Thyroid gland (tissue), 4 donors: Measurements from ENCODE around the gene SOAT2. TPM values are rescaled to one million over a fixed set of nuclear protein-coding genes. Genes with fewer than 3 reads are reported as not detected.
"Not testable (repeated sequence)": the region's sequence is repeated elsewhere in the genome, so short reads cannot be mapped to it uniquely, and the experiment has no call there.

Experiments used
- DNase-seq, 2 donors: peaks; one replicate each; pipeline ENCODE4 v3.0.0-alpha.2; 2019
- H3K27ac ChIP-seq, 3 donors: fragments of 200-600 bp; sonication (generic); 1 replicate in 2 of 3; 2 replicates in 1 of 3; pipeline ENCODE4 v1.5.1; 2016 to 2019; ENCODE audit warnings: mild to moderate bottlenecking in 1 of 3, moderate library complexity in 1 of 3
- H3K27me3 ChIP-seq: fragments of 200-600 bp; sonication (generic); one replicate; pipeline ENCODE4 v1.5.1; 2019
- H3K36me3 ChIP-seq, 2 donors: fragments of 200-600 bp; sonication (generic); one replicate each; pipeline ENCODE4 v1.5.1; 2016 to 2019
- H3K4me1 ChIP-seq, 2 donors: fragments of 200-600 bp; sonication (generic); one replicate each; pipeline ENCODE4 v1.5.1; 2017 to 2019
- H3K4me3 ChIP-seq, 3 donors: fragments of 200-600 bp; sonication (generic); replicated peaks in 1 of 3; 1 replicate in 2 of 3; 2 replicates in 1 of 3; pipeline ENCODE4 v1.5.1; 2016; ENCODE audit warnings: mild to moderate bottlenecking in 1 of 3
- H3K9me3 ChIP-seq: fragments of 200-600 bp; sonication (generic); one replicate; pipeline ENCODE4 v1.5.1; 2017
- POLR2A ChIP-seq, 2 donors: fragments of 450-650 bp; IDR thresholded peaks; one replicate each; pipeline ENCODE4 v1.6.1; 2017; ENCODE audit warnings: antibody characterized with exemption in 2 of 2, mild to moderate bottlenecking in 2 of 2, moderate library complexity in 1 of 2
- WGBS, 2 donors: methylation state at CpG; one replicate each; pipeline ENCODE4 v1.1.5; 2017; 5-methylcytosine and 5-hydroxymethylcytosine counted together
- intact Hi-C: fragments of 100-400 bp; cut with DNase I; formaldehyde crosslinking; loops from one replicate; pipeline ENCODE4 v1.15.1; 2023
- total RNA-seq, 4 donors: library from RNA; depleted of rRNA; stranded (reverse); fragments of >200 nt; gene quantifications; one replicate each; pipeline ENCODE4 v1.2.3, GENCODE V29; 2016
- TF ChIP-seq, protein P1 (sequence below), 6 experiments: fragments of 200-600 bp in 3 of 6; fragments of 450-650 bp in 3 of 6; sonication (generic) in 3 of 6; IDR thresholded peaks; one replicate each; pipeline ENCODE4 v1.5.1; 2016 to 2019; ENCODE audit warnings: antibody characterized with exemption in 6 of 6, mild to moderate bottlenecking in 2 of 6, inconsistent platforms in 1 of 6, moderate library complexity in 1 of 6

SOAT2 gene
- total RNA-seq, 4 donors from 2014 or later, result 0.40 TPM; not detected in 3

DNA sequence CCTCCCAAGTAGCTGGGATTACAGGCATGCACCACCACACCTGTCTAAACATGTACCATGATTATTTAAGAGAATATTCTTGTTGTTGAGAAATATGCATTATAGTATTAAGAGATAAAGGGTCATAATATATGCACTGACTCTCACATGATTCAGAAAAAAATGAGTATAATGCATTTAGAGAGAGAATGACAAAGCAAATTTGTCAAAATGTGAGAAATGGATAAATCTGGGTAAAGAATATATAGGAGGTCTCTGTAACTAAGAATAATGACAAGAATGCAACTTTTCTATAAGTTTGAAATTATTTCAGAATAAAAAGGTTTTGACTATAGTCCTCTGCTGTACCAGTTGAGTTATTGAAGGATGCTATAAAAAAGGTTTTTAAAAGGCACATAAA, 49.1 kb downstream of the SOAT2 start:
- no peak for TF ChIP-seq POLR2A (IDR thresholded peaks at IDR 0.05)
- no peaks in the 10 kb centered on the region for H3K36me3 ChIP-seq
- H3K27ac ChIP-seq, result no peak overlapping the region
- no peaks in the 10 kb centered on the region for H3K9me3 ChIP-seq
- no peak for DNase-seq
- H3K4me3 ChIP-seq, result no peak overlapping the region
- intact Hi-C loops, result no loop called here
- no peaks in the 10 kb centered on the region for H3K4me1 ChIP-seq
- no peaks in the 10 kb centered on the region for H3K27me3 ChIP-seq

DNA sequence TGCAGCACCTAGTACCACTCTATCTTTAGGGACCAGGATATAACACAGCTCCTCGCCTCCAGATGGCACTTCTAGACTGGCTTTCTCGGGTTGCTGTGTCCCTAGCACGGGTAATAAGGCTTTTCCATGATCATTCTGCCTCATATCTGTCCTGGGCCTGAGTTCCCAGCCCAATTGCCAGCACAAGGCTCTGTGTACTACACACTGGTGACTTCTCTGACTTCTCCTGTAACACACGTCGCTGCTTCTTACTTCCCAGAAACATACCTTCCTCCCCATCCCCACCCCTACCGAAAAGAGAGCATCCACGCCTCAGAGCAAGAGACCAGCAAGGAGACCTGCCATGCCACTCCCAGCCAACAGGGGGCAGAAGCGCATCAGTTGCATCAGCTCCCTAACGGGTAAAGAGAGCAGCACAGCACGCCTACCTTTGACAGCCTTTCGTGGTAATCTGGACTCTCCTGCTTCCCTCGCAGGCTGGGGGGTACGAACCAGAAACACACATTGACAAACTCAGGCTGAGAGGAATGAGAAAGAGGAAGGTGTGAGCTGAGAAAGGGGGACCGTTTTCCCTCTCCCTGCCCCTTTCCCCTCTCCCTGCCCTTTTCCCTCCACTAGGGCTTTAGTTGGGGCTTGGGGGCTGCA, 56.0 kb downstream of the SOAT2 start:
- H3K36me3 ChIP-seq, result no peaks in the 10 kb centered on the region
- no peaks in the 10 kb centered on the region for H3K27me3 ChIP-seq
- no peak overlapping the region for H3K4me3 ChIP-seq
- H3K4me1 ChIP-seq, result no peaks in the 10 kb centered on the region
- TF ChIP-seq POLR2A (IDR thresholded peaks at IDR 0.05), result no peak
- TF ChIP-seq, protein P1, sequence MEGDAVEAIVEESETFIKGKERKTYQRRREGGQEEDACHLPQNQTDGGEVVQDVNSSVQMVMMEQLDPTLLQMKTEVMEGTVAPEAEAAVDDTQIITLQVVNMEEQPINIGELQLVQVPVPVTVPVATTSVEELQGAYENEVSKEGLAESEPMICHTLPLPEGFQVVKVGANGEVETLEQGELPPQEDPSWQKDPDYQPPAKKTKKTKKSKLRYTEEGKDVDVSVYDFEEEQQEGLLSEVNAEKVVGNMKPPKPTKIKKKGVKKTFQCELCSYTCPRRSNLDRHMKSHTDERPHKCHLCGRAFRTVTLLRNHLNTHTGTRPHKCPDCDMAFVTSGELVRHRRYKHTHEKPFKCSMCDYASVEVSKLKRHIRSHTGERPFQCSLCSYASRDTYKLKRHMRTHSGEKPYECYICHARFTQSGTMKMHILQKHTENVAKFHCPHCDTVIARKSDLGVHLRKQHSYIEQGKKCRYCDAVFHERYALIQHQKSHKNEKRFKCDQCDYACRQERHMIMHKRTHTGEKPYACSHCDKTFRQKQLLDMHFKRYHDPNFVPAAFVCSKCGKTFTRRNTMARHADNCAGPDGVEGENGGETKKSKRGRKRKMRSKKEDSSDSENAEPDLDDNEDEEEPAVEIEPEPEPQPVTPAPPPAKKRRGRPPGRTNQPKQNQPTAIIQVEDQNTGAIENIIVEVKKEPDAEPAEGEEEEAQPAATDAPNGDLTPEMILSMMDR (IDR thresholded peaks at IDR 0.05), result peak; percentile 80 to 96 (median 96)
- intact Hi-C loops, result no loop called here
- WGBS, 2 donors, result 19 to 20% methylated on average over 14 of the region's 14 CpGs
- peak; percentile 81 to 84 for DNase-seq
- H3K9me3 ChIP-seq, result no peaks in the 10 kb centered on the region
- no peak overlapping the region for H3K27ac ChIP-seq

DNA sequence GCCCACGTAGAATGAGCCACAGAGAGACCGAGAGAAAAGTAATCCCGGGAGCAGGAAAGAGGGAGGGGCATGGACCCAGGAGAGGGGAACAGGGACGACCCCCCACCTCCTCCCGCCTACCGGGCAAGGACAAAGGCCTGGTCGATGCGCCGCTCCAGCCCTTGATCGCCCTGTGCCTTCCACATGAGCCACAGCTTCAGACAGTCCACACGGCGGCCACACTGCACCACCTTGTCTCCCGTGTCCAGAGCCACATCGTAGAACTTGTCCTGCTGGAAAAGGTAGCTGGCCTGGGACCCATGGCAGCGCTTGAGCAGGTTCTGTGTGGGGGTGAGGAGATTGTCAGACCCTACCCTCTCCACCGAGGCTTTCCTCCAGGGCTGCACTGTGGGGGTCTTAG, 56.7 kb downstream of the SOAT2 start:
- Histone ChIP-seq H3K27me3 (no peaks in the 10 kb centered on the region), H3K4me3 (no peak overlapping the region), H3K36me3 (no peaks in the 10 kb centered on the region), H3K9me3 (no peaks in the 10 kb centered on the region), H3K27ac (no peak overlapping the region), H3K4me1 (no peaks in the 10 kb centered on the region)
- intact Hi-C loops, result loop anchor here (5.0 kb wide), 1 partner anchor 37 kb away; no protein-coding TSS in a partner anchor
- no peak for DNase-seq
- WGBS, 2 donors, result 85% methylated on average over 16 of the region's 16 CpGs
- TF ChIP-seq POLR2A (IDR thresholded peaks at IDR 0.05), result no peak
- TF ChIP-seq, protein P1 (IDR thresholded peaks at IDR 0.05), result no peak

DNA sequence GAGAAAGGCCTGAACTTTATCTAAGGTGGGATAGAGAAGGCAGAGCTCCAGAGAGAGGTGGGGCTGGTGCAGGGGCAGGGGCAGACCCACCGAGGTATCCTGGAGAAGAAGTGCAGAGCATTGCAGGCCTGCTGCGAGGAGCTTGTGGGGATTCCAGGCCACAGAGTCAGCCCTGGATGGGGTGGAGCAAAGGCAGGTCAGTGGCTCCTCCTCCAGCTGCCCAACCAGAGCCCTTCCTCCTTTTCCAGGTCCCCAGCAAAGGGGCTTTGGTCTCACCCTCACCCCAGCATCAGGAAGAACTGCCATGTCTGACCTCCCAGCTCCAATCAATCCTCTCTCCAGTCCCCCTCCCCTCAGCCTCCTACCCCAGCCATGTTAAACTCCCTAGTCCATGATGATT, 57.4 kb downstream of the SOAT2 start:
- WGBS, 2 donors, result 83 to 88% methylated on average over 2 of the region's 2 CpGs
- no peaks in the 10 kb centered on the region for H3K4me1 ChIP-seq
- no peak for DNase-seq
- H3K27me3 ChIP-seq, result no peaks in the 10 kb centered on the region
- no peak for TF ChIP-seq POLR2A (IDR thresholded peaks at IDR 0.05)
- TF ChIP-seq, protein P1 (IDR thresholded peaks at IDR 0.05), result no peak
- no peaks in the 10 kb centered on the region for H3K36me3 ChIP-seq
- H3K27ac ChIP-seq, result no peak overlapping the region
- intact Hi-C loops, result loop anchor here (5.0 kb wide), 1 partner anchor 37 kb away; no protein-coding TSS in a partner anchor
- no peaks in the 10 kb centered on the region for H3K9me3 ChIP-seq
- H3K4me3 ChIP-seq, result no peak overlapping the region

DNA sequence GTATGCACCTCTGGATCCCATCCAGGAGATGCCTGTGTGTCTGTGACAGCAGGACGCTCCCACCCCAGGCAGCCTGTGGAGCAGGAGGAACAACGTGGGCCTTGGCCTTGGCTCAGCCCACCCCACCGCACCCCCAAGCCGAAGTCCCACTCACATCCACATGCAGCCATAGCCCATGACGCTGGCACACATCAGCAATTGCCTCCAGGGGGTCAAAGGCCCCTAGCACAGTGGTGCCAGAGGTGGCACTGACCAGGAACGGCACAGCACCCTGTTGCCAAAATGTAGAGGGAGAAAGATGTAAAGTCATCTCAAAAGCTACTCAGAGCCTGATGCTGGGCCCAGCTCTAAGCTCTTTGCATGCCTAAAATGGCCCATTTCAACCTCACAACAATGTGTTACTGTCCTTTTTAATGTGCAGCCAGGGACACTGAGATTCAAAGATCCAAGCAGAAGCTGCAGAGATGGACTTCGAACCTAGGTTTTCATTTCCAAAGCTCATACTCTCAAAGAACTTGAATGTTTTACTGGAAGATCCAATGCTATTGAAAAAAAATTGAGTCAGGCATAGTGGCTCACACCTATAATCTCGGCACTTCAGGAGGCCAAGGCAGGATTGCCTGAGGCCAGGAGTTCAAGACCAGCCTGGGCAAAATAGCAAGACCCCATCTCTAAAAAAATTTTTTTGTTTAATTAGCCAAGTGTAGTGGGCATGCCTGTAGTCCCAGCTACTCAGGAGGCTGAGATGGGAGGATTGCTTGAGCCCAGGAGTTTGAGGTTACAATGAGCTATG, 58.0 kb downstream of the SOAT2 start:
- H3K4me1 ChIP-seq, result no peaks in the 10 kb centered on the region
- TF ChIP-seq, protein P1 (IDR thresholded peaks at IDR 0.05), result no peak
- no peak for TF ChIP-seq POLR2A (IDR thresholded peaks at IDR 0.05)
- 88 to 97% methylated on average over 4 to 8 of the region's 8 CpGs for WGBS, 2 donors
- no peak overlapping the region for H3K27ac ChIP-seq
- no peak overlapping the region for H3K4me3 ChIP-seq
- H3K36me3 ChIP-seq, result no peaks in the 10 kb centered on the region
- H3K9me3 ChIP-seq, result no peaks in the 10 kb centered on the region
- no peaks in the 10 kb centered on the region for H3K27me3 ChIP-seq
- DNase-seq, result no peak
- intact Hi-C loops, result loop anchor here (5.0 kb wide), 1 partner anchor 36 kb away; no protein-coding TSS in a partner anchor

DNA sequence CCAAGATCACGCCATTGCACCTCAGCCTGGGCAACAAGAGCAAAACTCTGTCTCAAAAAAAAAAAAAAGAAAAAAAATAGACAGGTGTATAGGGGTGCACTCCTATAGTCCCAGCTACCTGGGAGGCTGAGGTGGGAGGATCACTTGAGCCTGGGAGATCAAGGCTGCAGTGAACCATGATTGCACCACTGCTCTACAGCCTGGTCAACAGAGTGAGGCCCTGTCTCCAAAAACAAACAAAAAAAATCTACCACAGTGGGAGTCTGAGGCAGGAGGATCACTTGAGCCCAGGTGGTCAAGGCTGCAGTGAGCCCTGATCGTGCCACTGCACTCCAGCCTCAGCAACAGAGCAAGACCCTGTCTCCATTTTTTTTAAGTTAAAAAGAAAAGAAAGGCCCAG, 59.7 kb downstream of the SOAT2 start:
- intact Hi-C loops, result loop anchor here (5.0 kb wide), 1 partner anchor 34 kb away; no protein-coding TSS in a partner anchor
- not testable (repeated sequence) for H3K9me3 ChIP-seq, H3K4me1 ChIP-seq, DNase-seq, H3K4me3 ChIP-seq, H3K27me3 ChIP-seq, H3K36me3 ChIP-seq, H3K27ac ChIP-seq
- WGBS, 2 donors, result 100% methylated on average over 2 of the region's 2 CpGs
